ENCODE data around the gene RNU1-1.
"Not testable (repeated sequence)": the region's sequence is repeated elsewhere in the genome, so short reads cannot be mapped to it uniquely, and the experiment has no call there.

The RNU1-1 gene

GRCh38 chr1:16514107-16515055, at the start of gene RNU1-1:
RNU1-1 (minus strand) TSS chr1:16514285.
- peak; percentile 83 for DNase-seq

GRCh38 chr1:16561035-16561434, 47.0 kb upstream of the RNU1-1 start:
- DNase-seq = not testable (repeated sequence)

- DNase-seq = not testable (repeated sequence)
Measured at GRCh38 chr1:16560498-16560897, 46.4 kb upstream of the RNU1-1 start.

- not testable (repeated sequence) for DNase-seq
Measured at GRCh38 chr1:16559688-16560087, 45.6 kb upstream of the RNU1-1 start.

- DNase-seq = not testable (repeated sequence)
Measured at GRCh38 chr1:16557034-16557433, 42.9 kb upstream of the RNU1-1 start.

- DNase-seq = not testable (repeated sequence)
Measured at GRCh38 chr1:16553244-16553643, 39.2 kb upstream of the RNU1-1 start.

GRCh38 chr1:16550212-16550918, 36.3 kb upstream of the RNU1-1 start:
- DNase-seq = not testable (repeated sequence)

- DNase-seq = not testable (repeated sequence)
Measured at GRCh38 chr1:16549545-16549944, 35.5 kb upstream of the RNU1-1 start.

- not testable (repeated sequence) for DNase-seq
Measured at GRCh38 chr1:16547502-16548241, 33.6 kb upstream of the RNU1-1 start.

GRCh38 chr1:16545682-16546095, 31.6 kb upstream of the RNU1-1 start:
- DNase-seq = not testable (repeated sequence)

GRCh38 chr1:16540421-16540893, 26.4 kb upstream of the RNU1-1 start:
- not testable (repeated sequence) for DNase-seq

GRCh38 chr1:16537528-16537927, 23.4 kb upstream of the RNU1-1 start:
- not testable (repeated sequence) for DNase-seq

- DNase-seq = not testable (repeated sequence)
Measured at GRCh38 chr1:16536796-16537195, 22.7 kb upstream of the RNU1-1 start.

- DNase-seq = not testable (repeated sequence)
Measured at GRCh38 chr1:16535898-16536297, 21.8 kb upstream of the RNU1-1 start.

- not testable (repeated sequence) for DNase-seq
Measured at GRCh38 chr1:16535487-16535886, 21.4 kb upstream of the RNU1-1 start.

- DNase-seq = not testable (repeated sequence)
Measured at GRCh38 chr1:16534829-16535456, 20.9 kb upstream of the RNU1-1 start.

GRCh38 chr1:16534239-16534828, 20.2 kb upstream of the RNU1-1 start:
- not testable (repeated sequence) for DNase-seq

- DNase-seq = not testable (repeated sequence)
Measured at GRCh38 chr1:16532235-16532991, 18.3 kb upstream of the RNU1-1 start.

- not testable (repeated sequence) for DNase-seq
Measured at GRCh38 chr1:16528338-16528737, 14.3 kb upstream of the RNU1-1 start.

GRCh38 chr1:16525769-16526168, 11.7 kb upstream of the RNU1-1 start:
- not testable (repeated sequence) for DNase-seq

GRCh38 chr1:16521679-16522078, 7.6 kb upstream of the RNU1-1 start:
- DNase-seq = not testable (repeated sequence)

Data from NCI-H446 treated with DMSO at 0.1 percent for 48 hours (cell line).